ENCODE measurements around the gene KRTAP5-8. TPM values are rescaled to one million over a fixed set of nuclear protein-coding genes. Genes with fewer than 3 reads are reported as not detected.
A peak's percentile ranks its signal among the peaks of the same experiment; 100 is the strongest.

KRTAP5-8 gene
- total and polyA plus RNA-seq, 12 donors = 0.28 TPM; not detected in 11

- no peaks in the 10 kb centered on the region for H3K27me3 ChIP-seq
- no peaks in the 10 kb centered on the region for H3K4me1 ChIP-seq (replicated peaks in 1 of 2)
- intact Hi-C loops (cut with DNase I) = no loop called here
- H3K9me3 ChIP-seq (replicated peaks in 1 of 3) = peaks cover 0 to 9% (median 0%) of the 10 kb centered on the region in 3 donors
- H3K36me3 ChIP-seq (replicated peaks in 1 of 2) = peaks cover 0 to 12% of the 10 kb centered on the region in 2 donors
- no peak overlapping the region for H3K27ac ChIP-seq
- WGBS, 4 donors = 78 to 90% (median 80%) methylated on average over 10 of the region's 10 CpGs
- peak in 1 of 7 donors; percentile 26 for DNase-seq
- TF ChIP-seq, protein P1, sequence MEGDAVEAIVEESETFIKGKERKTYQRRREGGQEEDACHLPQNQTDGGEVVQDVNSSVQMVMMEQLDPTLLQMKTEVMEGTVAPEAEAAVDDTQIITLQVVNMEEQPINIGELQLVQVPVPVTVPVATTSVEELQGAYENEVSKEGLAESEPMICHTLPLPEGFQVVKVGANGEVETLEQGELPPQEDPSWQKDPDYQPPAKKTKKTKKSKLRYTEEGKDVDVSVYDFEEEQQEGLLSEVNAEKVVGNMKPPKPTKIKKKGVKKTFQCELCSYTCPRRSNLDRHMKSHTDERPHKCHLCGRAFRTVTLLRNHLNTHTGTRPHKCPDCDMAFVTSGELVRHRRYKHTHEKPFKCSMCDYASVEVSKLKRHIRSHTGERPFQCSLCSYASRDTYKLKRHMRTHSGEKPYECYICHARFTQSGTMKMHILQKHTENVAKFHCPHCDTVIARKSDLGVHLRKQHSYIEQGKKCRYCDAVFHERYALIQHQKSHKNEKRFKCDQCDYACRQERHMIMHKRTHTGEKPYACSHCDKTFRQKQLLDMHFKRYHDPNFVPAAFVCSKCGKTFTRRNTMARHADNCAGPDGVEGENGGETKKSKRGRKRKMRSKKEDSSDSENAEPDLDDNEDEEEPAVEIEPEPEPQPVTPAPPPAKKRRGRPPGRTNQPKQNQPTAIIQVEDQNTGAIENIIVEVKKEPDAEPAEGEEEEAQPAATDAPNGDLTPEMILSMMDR (IDR thresholded peaks at IDR 0.05) = no peak
- no peak for TF ChIP-seq POLR2A (IDR thresholded peaks at IDR 0.05)
- H3K4me3 ChIP-seq = no peak overlapping the region
These were observed 33.3 kb upstream of the KRTAP5-8 start for GRCh38 chr11:71504531-71504930.

DNA sequence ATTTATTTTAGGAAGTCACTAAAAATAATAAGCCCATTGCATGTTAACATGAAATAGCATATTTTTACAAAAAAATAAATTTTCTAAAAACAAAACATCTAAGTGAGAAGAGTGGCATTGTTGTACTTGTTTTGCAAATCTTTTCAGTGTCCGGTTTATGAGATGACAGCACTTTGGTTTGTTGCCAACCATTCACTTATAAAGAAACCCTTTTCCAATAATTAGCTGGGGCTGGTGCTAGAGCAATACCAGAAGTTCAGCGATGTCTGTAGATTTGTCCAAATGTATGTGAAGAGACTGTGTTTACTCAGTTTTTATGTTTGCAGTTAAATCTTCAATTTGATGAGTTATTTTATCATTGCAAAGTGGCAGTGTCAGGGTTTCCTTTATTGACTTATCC, 32.8 kb upstream of the KRTAP5-8 start:
- WGBS, 4 donors = 55 to 72% (median 72%) methylated on average over 2 of the region's 2 CpGs
- TF ChIP-seq, protein P1 (IDR thresholded peaks at IDR 0.05) = no peak
- no peak for TF ChIP-seq POLR2A (IDR thresholded peaks at IDR 0.05)
- peaks cover 0 to 9% (median 0%) of the 10 kb centered on the region in 3 donors for H3K9me3 ChIP-seq (replicated peaks in 1 of 3)
- no peaks in the 10 kb centered on the region for H3K4me1 ChIP-seq (replicated peaks in 1 of 2)
- no peak overlapping the region for H3K4me3 ChIP-seq
- H3K27ac ChIP-seq = no peak overlapping the region
- no peaks in the 10 kb centered on the region for H3K27me3 ChIP-seq
- DNase-seq = no peak
- H3K36me3 ChIP-seq (replicated peaks in 1 of 2) = peaks cover 0 to 8% of the 10 kb centered on the region in 2 donors
- intact Hi-C loops (cut with DNase I) = no loop called here

DNA sequence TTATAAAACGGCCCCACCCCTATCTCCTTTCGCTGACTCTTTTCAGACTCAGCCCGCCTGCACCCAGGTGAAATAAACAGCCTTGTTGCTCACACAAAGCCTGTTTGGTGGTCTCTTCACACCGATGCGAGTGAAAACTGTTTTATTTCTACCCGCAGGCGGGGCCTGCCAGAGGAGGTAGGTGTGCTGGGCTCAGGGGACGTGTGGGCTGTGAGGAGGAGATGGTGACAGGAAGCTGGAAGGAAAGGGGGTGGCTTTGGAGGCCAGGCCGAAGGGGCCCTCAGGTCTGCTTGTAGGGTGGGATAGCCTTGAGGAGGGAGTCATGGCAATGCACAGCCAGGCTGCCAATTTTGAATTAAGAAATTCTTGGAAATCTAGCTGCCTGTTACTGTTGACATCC, 32.0 kb upstream of the KRTAP5-8 start:
- Histone ChIP-seq H3K4me3 (no peak overlapping the region), H3K36me3 (replicated peaks in 1 of 2) (peaks cover 0 to 4% of the 10 kb centered on the region in 2 donors), H3K27ac (no peak overlapping the region), H3K4me1 (replicated peaks in 1 of 2) (no peaks in the 10 kb centered on the region), H3K27me3 (no peaks in the 10 kb centered on the region), H3K9me3 (replicated peaks in 1 of 3) (peaks cover 0 to 9% (median 0%) of the 10 kb centered on the region in 3 donors)
- TF ChIP-seq, protein P1 (IDR thresholded peaks at IDR 0.05) = no peak
- TF ChIP-seq POLR2A (IDR thresholded peaks at IDR 0.05) = no peak
- 87 to 92% (median 90%) methylated on average over 9 of the region's 9 CpGs for WGBS, 4 donors
- intact Hi-C loops (cut with DNase I) = no loop called here
- no peak for DNase-seq

GRCh38 chr11:71507102-71507501, 30.7 kb upstream of the KRTAP5-8 start:
- WGBS, 4 donors = 90 to 94% (median 92%) methylated on average over 5 of the region's 5 CpGs
- DNase-seq = peak in 1 of 7 donors; percentile 25
- H3K9me3 ChIP-seq (replicated peaks in 1 of 3) = peaks cover 0 to 9% (median 0%) of the 10 kb centered on the region in 3 donors

More at GRCh38 chr11:71507102-71507501, 30.7 kb upstream of the KRTAP5-8 start:
- TF ChIP-seq, protein P1 (IDR thresholded peaks at IDR 0.05) = no peak
- no peak for TF ChIP-seq POLR2A (IDR thresholded peaks at IDR 0.05)
- no peaks in the 10 kb centered on the region for H3K4me1 ChIP-seq (replicated peaks in 1 of 2)
- intact Hi-C loops (cut with DNase I) = no loop called here
- no peak overlapping the region for H3K27ac ChIP-seq
- H3K27me3 ChIP-seq = no peaks in the 10 kb centered on the region
- no peaks in the 10 kb centered on the region for H3K36me3 ChIP-seq (replicated peaks in 1 of 2)
- no peak overlapping the region for H3K4me3 ChIP-seq

Measured in adrenal gland (tissue), 12 donors.